ENCODE data around the gene CD44. TPM values are rescaled to one million over a fixed set of nuclear protein-coding genes. Genes with fewer than 3 reads are reported as not detected.

The CD44 gene
- total and polyA plus RNA-seq, 10 donors: 60.9 to 521 (median 317) TPM

GRCh38 chr11:35136311-35136710 lies 2.7 kb upstream of the CD44 start:
- H3K36me3 ChIP-seq: no peaks in the 10 kb centered on the region
- DNase-seq: no peak
- TF ChIP-seq POLR2A (IDR thresholded peaks at IDR 0.05): no peak
- TF ChIP-seq POLR2AphosphoS5 (IDR thresholded peaks at IDR 0.05): no peak
- TF ChIP-seq CTCF (IDR thresholded peaks at IDR 0.05 in 8 of 11, conservative IDR thresholded peaks at IDR 0.05 in 3 of 11): no peak
- H3K4me1 ChIP-seq: peaks cover 8 to 39% (median 33%) of the 10 kb centered on the region in 6 donors
- no peak overlapping the region for H3K27ac ChIP-seq
- no peaks in the 10 kb centered on the region for H3K9me3 ChIP-seq
- H3K27me3 ChIP-seq (replicated peaks in 1 of 7): no peaks in the 10 kb centered on the region
- 87 to 95% (median 90%) methylated on average over 5 of the region's 5 CpGs for WGBS, 5 donors
- intact Hi-C loops (cut with DNase I; ENCODE audit: low total_unique reads): no loop called here
- no peak overlapping the region for H3K4me3 ChIP-seq

GRCh38 chr11:35138058-35138457 lies 913 bp upstream of the CD44 start:
- DNase-seq: no peak
- Histone ChIP-seq H3K36me3 (no peaks in the 10 kb centered on the region), H3K27ac (peak overlapping the region in 7 of 8 donors; percentile 6 to 97 (median 94)), H3K9me3 (no peaks in the 10 kb centered on the region), H3K27me3 (replicated peaks in 1 of 7) (no peaks in the 10 kb centered on the region), H3K4me1 (peaks cover 11 to 56% (median 50%) of the 10 kb centered on the region in 6 donors), H3K4me3 (peak overlapping the region in 4 of 8 donors; percentile 71 to 81 (median 75))
- no peak for TF ChIP-seq POLR2A (IDR thresholded peaks at IDR 0.05)
- TF ChIP-seq CTCF (IDR thresholded peaks at IDR 0.05 in 8 of 11, conservative IDR thresholded peaks at IDR 0.05 in 3 of 11): no peak
- no peak for TF ChIP-seq POLR2AphosphoS5 (IDR thresholded peaks at IDR 0.05)
- WGBS, 5 donors: 78 to 100% (median 90%) methylated on average over 1 of the region's 1 CpG
- intact Hi-C loops (cut with DNase I; ENCODE audit: low total_unique reads): no loop called here

GRCh38 chr11:35138606-35138942 lies 397 bp upstream of the CD44 start:
- Histone ChIP-seq H3K4me3 (peak overlapping the region; percentile 65 to 85 (median 76)), H3K27ac (peak overlapping the region; percentile 87 to 97 (median 94)), H3K36me3 (peaks cover 0 to 5% (median 0%) of the 10 kb centered on the region in 6 donors), H3K4me1 (peaks cover 16 to 62% (median 55%) of the 10 kb centered on the region in 6 donors), H3K9me3 (no peaks in the 10 kb centered on the region), H3K27me3 (replicated peaks in 1 of 7) (no peaks in the 10 kb centered on the region)
- no peak for TF ChIP-seq POLR2AphosphoS5 (IDR thresholded peaks at IDR 0.05)
- TF ChIP-seq POLR2A (IDR thresholded peaks at IDR 0.05): no peak
- no peak for TF ChIP-seq CTCF (IDR thresholded peaks at IDR 0.05 in 8 of 11, conservative IDR thresholded peaks at IDR 0.05 in 3 of 11)
- no peak for DNase-seq
- intact Hi-C loops (cut with DNase I; ENCODE audit: low total_unique reads): no loop called here
- WGBS, 5 donors: 7 to 18% (median 9%) methylated on average over 16 of the region's 16 CpGs

- TF ChIP-seq CTCF (IDR thresholded peaks at IDR 0.05 in 8 of 11, conservative IDR thresholded peaks at IDR 0.05 in 3 of 11) (no peak), POLR2AphosphoS5 (IDR thresholded peaks at IDR 0.05) (no peak), POLR2A (IDR thresholded peaks at IDR 0.05) (no peak)
- no peak for DNase-seq
- Histone ChIP-seq H3K4me3 (peak overlapping the region; percentile 65 to 85 (median 76)), H3K27me3 (replicated peaks in 1 of 7) (no peaks in the 10 kb centered on the region), H3K4me1 (peaks cover 27 to 74% (median 66%) of the 10 kb centered on the region in 6 donors), H3K27ac (peak overlapping the region; percentile 87 to 97 (median 94)), H3K36me3 (peaks cover 0 to 5% (median 0%) of the 10 kb centered on the region in 6 donors), H3K9me3 (no peaks in the 10 kb centered on the region)
- intact Hi-C loops (cut with DNase I; ENCODE audit: low total_unique reads): no loop called here
- 3 to 11% (median 7%) methylated on average over 6 to 8 of the region's 8 CpGs for WGBS, 5 donors
Observed at GRCh38 chr11:35139722-35140282, 831 bp downstream of the CD44 start.
